Measurements from ENCODE around the gene NME7.

NME7 gene

DNA sequence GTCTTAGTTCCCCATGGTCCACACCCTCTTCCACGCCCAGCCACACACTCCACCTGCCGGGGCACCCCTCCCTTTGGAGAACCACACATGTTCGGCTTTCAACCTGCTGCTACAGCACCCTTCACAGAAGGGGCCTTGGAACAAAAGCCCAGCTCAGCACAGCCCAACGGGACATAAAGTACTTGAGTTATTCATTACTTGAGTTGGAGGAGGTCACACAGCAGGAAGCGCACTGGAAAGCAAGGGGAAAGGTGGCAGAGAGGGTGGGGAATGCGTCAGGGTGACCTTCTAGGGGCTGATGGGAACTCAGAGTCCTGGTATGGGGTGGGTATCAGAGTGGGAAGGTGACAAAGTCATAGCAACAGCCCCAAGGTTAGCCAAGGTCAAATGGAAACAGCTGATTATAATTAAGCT is 264.1 kb downstream of the NME7 start:
- no peak for DNase-seq

DNA sequence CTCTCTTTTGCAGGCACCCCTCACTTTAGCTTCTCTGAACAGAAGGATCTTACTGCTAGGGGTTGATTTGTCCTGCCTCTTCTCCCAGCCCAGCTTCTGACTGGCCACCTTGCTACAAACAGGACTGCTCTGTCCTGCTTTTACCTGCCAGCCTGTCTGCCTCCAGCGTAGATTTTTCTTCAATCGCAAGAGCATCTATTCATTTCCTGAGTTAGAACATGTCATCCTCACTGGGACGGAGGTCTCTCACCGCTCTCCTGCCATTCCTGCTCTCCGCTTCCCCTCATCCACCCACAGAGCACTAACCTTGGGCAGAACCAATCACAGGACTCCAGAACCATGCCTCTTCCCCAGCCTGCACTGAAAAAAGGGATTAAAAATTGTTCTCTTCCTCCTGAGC is 264.6 kb downstream of the NME7 start:
- no peak for DNase-seq

DNA sequence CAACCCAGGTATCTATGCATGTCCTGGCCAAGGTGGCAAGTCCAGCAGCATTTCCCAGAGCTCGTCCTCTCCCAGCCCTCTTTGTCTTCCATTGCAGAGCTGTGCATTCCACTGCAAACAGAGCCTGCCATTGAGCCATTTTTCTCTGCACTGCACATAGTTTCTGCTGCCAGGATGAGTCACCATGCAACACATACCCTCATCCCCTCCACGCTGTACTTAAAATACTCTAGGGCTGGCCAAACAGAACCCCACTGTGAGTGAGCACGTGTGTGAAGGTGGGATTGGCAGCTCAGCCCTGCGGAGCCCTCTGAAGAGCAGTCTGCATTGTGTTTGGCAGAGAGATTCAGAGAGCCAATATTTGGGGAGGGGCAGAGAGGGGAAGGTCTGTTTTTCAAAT is 265.0 kb downstream of the NME7 start:
- DNase-seq, result no peak

DNA sequence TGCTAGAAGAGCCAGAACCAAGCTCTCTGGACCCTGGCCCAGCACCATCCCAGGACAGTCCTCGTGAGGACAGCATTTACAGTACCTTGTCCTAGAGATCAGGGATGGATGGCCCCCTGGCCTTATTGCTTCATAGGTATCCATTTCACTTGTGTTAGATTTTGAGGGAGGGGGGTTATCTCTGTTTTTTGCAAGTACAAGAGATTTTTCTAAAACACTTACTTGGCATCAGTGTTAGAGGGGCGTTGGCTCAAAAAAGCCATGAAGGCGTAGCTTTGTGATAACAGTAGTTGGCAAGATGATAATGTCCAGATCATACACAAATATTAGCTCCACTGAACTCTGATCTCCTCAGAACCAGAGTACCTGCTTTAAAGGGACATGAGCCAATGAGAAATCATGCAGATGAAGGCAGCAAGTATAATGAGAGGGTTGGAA is 266.9 kb downstream of the NME7 start:
- no peak for DNase-seq

DNA sequence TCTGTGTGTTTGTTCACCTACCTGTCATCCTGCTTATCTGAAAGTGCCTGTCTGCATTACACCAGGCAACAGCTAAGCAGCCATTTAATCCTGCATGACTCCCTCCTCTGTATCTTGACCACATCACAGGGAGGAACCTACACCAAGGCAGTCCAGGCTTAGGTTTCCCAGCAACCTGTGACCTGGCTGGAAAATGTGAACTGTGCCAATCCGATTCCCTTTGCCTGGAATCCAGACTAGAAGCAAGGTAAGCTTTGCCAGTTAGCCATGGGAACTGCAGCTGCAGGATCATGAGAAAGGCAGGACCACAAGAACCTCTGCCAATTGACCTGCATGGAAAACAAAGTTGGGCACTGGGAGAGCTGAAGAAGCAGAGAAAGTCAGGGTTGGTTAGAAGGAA is 267.4 kb downstream of the NME7 start:
- DNase-seq, result no peak

DNA sequence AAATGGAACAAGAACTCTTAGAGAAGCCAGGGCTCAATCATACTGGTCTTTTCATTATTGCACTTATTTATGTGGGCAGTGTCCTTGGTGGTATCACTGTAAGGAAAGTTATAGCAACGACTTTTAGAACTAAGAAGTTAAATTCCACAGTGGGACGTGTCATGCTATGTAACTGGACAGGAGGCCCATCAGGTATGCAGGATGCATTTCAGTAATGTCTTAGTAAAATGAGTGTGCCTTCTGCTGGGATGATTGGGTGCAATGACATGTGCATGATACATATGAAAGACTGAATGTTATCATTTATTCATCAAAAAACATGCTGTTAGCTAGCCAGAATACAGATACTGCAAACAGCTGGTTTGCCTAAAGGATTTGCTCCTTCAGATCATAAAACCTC is 268.0 kb downstream of the NME7 start:
- DNase-seq, result no peak

DNA sequence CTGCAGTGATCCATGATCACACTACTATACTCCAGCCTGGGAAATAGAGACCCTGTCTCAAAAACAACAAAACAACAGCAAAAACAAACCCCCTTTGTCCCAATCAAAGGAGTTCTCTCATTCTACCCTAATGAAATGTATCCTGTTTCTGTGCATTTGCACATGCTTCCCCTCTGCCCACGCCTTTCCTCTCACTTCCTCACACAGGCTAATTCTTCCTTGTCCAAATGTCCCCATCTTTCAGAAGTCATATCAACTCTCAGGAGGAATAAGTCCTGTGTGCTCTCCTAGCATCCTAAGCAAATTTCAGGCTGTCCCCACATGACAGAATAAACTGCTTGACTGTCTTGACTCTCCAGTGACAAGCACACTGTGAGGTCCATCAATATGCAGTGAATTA is 269.2 kb downstream of the NME7 start:
- DNase-seq, result no peak

DNA sequence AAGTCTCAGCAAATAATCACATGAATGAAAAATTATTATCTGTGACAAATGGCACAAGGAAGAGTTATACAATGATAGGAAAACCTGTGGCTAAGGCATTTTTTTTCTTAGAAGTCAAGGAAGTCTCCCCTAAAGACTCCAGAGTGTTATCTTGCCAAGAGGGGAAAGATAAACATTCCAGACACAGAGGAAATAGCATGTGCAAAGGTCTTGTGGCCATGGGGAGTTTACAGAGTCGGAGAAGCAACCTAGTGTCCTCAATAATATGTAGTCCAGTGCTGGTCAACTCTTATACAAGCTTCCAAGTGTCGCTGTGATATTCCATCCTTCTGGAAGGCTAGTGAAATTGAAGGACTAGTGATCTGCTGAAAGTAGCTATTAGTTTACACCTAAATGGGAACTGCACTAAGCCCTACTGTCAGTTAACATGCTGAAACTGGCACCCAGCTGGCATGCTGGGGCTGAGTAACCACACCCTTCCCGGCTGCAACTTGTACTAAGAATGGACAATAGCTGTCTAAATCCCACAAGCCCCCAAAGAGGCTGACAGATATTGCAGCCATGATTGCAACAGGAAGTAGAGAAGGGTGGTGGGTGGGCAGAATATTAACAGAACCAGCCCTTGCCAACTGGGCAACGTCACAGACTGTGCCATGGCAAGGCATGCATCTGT is 272.6 kb downstream of the NME7 start:
- DNase-seq, result no peak

DNA sequence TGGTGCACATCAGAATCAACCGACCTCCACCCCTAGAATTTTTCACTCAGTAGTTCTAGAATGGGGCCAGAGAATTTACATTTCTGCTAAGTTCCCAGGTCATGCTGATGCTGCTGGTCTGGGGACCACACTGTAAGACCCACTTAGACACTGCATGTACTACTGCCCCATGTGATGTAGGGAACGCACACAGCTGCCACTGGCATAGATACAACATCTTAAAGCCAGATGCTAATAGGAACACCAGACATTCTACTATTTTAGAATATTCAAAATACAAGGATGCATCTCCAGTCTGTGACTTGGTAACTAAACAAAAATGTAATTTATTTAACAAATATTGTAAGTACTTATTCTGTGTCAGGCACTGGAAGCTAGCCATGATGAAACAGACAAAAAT is 275.2 kb downstream of the NME7 start:
- no peak for DNase-seq

DNA sequence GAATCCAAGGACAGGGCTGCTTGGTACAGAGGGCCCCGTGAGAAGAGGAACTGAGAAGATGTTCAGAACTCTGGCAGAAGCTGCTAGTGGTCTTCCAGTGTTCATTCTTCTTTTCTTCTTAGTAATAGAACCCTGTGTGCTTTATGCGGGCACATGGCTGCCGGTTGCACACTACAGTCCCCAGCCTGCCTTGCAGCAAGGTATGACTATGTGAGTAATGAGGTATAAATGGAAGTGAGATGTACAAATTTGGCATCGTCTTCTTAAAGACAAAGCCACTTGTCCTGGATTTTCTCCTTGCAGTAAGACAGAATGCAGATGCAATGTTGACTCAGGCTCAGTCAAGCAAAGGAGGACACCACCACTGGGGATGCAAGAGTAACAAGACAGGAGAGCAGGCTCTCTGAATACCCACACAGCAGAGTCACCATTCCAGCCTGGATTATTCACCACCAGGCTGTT is 276.1 kb downstream of the NME7 start:
- DNase-seq, result no peak

DNA sequence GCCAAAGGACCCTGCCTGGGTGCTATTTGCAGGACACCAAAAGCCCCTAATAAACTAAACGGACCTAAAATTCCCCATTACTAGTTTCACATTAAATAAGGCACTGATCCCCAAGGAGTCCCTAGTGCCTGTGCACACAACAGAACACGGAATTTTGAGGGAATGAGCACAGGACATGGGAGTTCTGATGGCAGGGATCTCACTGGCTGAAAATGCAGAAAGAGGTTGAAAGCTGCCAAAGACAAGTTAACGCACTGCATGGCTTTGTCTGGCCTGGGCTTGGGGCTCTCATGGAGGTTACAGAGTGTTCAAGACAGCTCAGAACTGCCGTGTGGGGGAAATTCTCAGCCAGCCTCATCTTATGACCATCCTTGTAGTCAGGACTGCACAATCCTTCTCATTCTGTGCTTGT is 276.7 kb downstream of the NME7 start:
- no peak for DNase-seq

DNA sequence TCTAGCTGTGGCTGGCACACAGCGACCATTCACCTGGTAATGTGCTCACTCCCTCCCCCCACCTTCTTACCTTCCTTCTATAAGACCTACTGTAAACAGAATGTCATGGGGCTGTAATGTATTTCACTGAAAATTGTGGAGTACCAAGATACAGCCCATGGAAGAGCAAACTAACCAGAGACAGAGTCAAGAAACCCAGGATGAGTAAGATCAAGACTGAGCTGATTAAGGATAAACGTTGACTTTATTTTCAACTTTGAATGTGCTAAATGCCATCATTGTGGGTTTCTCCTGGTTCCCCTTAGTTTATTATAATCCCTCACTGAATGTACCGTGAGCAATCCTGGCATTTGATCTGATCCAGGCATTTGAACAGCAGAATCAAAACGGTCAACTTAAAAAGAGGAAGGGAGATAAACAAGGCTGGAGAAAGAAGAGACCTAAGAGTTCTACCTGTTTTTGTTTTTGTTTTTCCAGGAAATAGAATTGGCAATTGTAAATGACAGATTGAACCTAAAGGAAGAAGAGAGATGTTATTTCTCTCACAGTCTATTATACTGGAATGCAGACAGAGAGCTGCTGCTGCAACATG is 277.2 kb downstream of the NME7 start:
- DNase-seq, result no peak

DNA sequence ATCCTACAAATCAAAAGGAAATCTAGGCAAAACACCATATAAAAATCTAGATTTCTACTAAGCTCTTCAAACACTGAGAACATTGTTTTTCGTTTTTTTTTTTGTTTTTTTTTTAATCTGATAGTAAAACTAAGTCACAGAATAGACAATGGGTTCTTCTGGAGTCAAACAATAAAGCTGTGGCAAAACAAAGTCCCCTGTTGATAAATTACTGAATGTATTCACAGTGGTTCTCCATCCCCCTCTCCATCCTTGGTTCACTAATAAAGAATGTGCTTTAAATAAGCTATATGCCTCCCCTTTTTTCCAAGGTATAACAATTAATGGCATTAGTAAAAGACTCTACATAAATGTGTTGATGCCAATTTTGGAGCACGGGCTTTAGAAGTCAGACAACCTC is 277.8 kb downstream of the NME7 start:
- no peak for DNase-seq

DNA sequence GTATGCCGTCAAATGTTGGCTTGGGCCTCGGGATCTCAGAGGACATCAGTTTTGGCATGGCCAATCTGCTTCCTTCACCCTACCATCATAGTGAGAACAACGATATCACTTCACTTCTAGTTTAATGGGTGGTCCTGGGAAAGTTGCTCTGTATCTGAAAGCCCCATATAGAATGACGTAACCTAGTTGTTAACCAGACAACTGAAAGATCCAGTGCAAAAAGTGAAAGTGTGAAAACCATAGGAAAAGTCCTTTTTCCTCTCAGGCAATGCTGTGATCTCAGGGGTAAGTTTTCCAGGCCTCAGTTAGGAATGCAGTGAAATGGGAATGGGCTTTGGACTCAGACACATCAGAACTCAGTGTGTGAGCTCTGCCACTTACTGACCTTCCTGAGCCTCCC is 279.7 kb downstream of the NME7 start:
- DNase-seq, result no peak

DNA sequence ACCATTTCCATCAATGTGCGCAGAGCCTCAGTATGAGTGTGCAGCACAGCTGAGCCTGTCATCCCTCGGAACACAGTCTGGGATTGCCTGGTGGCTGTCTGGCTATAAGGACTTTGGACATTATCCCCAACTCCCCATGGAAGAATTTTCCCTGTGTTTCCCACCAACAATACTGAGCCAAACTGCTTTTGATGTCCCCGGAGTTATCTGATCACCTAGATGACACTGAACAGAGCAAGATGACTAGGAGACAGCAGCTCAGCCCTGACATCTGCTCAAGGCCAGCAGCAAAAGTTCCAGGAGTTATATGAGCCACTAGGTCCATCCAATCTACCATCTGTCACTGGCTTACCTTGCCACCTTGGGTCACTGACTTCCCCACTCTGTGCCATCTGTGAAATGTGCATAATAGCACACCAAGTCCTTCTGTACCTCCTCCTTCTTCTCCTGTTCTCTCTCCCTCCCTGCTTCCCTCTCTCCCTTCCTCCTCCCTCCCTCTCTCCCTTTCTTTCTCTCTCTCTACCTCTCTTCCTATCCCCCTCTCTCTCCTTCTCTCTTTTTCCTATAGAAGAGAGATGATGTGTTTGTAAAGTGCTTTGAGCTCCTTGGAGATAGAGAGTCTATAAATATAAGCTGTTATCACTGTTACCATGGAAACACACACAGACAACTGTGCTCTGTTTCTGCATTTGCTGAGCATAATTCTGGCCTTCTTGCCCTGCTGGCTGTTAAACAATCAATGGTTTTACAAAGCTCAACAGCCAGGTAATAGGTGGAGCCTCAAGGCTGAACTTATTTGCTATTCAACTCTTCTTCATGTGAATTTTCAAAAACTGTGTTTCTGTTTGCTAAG is 280.8 kb downstream of the NME7 start:
- peak; percentile 72 for DNase-seq

DNA sequence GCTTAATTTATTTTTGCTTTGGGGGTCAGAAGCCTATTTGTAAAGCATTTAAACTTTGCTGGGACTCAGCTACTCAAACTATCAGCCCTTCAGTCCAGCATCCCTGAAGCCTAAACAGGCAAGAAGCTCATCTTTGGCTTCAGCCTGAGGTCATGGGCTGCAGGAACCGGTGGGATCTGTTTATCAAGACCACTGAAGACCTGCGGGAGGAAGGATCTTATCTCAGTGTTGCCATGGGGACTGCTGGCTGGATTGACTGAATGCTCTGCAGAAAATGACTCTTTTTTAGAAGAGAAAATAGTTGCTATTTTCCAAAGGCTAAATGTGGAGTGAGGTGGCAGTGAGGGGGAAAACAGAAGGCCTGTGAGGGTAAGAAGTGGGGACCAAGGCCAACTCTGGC is 281.7 kb downstream of the NME7 start:
- DNase-seq, result no peak

Data from NCI-H2171 (cell line).